Hepatocyte (in vitro differentiated cells): ENCODE results near the gene TNFRSF12A. TPM values are rescaled to one million over a fixed set of nuclear protein-coding genes. Genes with fewer than 3 reads are reported as not detected.

Source experiments
- DNase-seq: peaks from one replicate; pipeline ENCODE4 v3.0.0-alpha.2; 2016; ENCODE audit warnings: low spot score
- H2AFZ ChIP-seq: fragments of 200-600 bp; sonication (generic); 2 replicates; pipeline ENCODE4 v1.6.0; 2016; ENCODE audit warnings: antibody characterized with exemption, mild to moderate bottlenecking
- H3K27ac ChIP-seq: fragments of 200-600 bp; sonication (generic); 2 replicates; pipeline ENCODE4 v1.5.1; 2016; ENCODE audit warnings: mild to moderate bottlenecking
- H3K27me3 ChIP-seq: fragments of 200-600 bp; sonication (generic); 2 replicates; pipeline ENCODE4 v1.6.1; 2016
- H3K36me3 ChIP-seq: fragments of 200-600 bp; sonication (generic); replicated peaks from 2 replicates; pipeline ENCODE4 v1.5.1; 2016; ENCODE audit warnings: low read depth; ENCODE audit not compliant: insufficient read depth
- H3K4me1 ChIP-seq: fragments of 200-600 bp; sonication (generic); 2 replicates; pipeline ENCODE4 v1.5.1; 2016; ENCODE audit warnings: mild to moderate bottlenecking, moderate library complexity; ENCODE audit not compliant: insufficient read depth
- H3K4me2 ChIP-seq: fragments of 200-600 bp; sonication (generic); 2 replicates; pipeline ENCODE4 v1.6.0; 2016
- H3K4me3 ChIP-seq: fragments of 200-600 bp; sonication (generic); 2 replicates; pipeline ENCODE4 v1.5.1; 2016; ENCODE audit warnings: mild to moderate bottlenecking
- H3K79me2 ChIP-seq: fragments of 200-600 bp; sonication (generic); 2 replicates; pipeline ENCODE4 v1.6.0; 2017; ENCODE audit warnings: mild to moderate bottlenecking
- H3K9me2 ChIP-seq: fragments of 200-600 bp; sonication (generic); replicated peaks from 2 replicates; pipeline ENCODE4 v1.6.0; 2017; ENCODE audit warnings: mild to moderate bottlenecking; ENCODE audit not compliant: insufficient read depth
- H3K9me3 ChIP-seq: fragments of 200-600 bp; sonication (generic); 2 replicates; pipeline ENCODE4 v1.5.1; 2016; ENCODE audit warnings: low read depth, mild to moderate bottlenecking
- H4K20me1 ChIP-seq: fragments of 200-600 bp; sonication (generic); 2 replicates; pipeline ENCODE4 v1.6.0; 2016; ENCODE audit warnings: mild to moderate bottlenecking; ENCODE audit not compliant: insufficient read depth, poor library complexity, severe bottlenecking
- EZH2 ChIP-seq: fragments of 200-600 bp; sonication (generic); IDR thresholded peaks from 2 replicates; pipeline ENCODE4 v1.6.1; 2016; ENCODE audit warnings: antibody characterized with exemption, mild to moderate bottlenecking, borderline replicate concordance
- EZH2phosphoT487 ChIP-seq: fragments of 200-600 bp; sonication (generic); IDR thresholded peaks from one replicate; pipeline ENCODE4 v1.6.1; 2018; ENCODE audit warnings: antibody characterized with exemption, mild to moderate bottlenecking, low read depth, moderate library complexity; ENCODE audit not compliant: unreplicated experiment, severe bottlenecking
- WGBS: methylation state at CpG from one replicate; pipeline ENCODE4 v1.1.6; 2016; ENCODE audit warnings: low lambda C conversion rate; ENCODE audit errors: missing lambda C conversion rate; 5-methylcytosine and 5-hydroxymethylcytosine counted together
- polyA plus RNA-seq: library from polyadenylated mRNA; unstranded; fragments of >200 nt; fragmentation: Nextera tagmentation; extraction: Ambion mirVana; gene quantifications from 2 replicates; pipeline ENCODE4 v1.2.1, GENCODE V29; 2016
- total RNA-seq: library from RNA; depleted of rRNA; stranded (reverse); fragments of >200 nt; gene quantifications from 2 replicates; pipeline ENCODE4 v1.2.3, GENCODE V29; 2014
- TF ChIP-seq, protein P1 (sequence below): fragments of 200-600 bp; sonication (generic); IDR thresholded peaks from 2 replicates; pipeline ENCODE4 v1.5.1; 2016; ENCODE audit warnings: antibody characterized with exemption, mild to moderate bottlenecking; ENCODE audit not compliant: poor library complexity

TNFRSF12A gene
- total and polyA plus RNA-seq, 2 experiments from 2014 or later, result 127 to 385 TPM

DNA sequence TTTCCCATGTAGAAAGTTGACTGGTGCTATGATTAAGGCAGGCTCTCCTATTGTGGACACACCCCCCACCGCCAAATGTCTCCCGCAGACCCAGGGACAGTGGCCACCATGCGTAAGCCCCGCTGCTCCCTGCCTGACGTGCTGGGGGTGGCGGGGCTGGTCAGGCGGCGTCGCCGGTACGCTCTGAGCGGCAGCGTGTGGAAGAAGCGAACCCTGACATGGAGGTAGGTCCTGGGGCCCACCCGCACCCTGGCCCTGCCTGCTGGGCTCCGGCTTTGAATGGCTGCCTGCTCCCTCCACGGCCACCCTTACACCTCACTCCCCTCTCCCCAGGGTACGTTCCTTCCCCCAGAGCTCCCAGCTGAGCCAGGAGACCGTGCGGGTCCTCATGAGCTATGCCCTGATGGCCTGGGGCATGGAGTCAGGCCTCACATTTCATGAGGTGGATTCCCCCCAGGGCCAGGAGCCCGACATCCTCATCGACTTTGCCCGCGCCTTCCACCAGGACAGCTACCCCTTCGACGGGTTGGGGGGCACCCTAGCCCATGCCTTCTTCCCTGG lies 29.8 kb downstream of the TNFRSF12A start:
- no peak for DNase-seq
- Histone ChIP-seq H3K27ac (no peak overlapping the region), H4K20me1 (no peaks in the 10 kb centered on the region), H3K9me3 (no peaks in the 10 kb centered on the region), H3K9me2 (no peaks in the 10 kb centered on the region), H3K4me3 (no peak overlapping the region), H3K79me2 (no peaks in the 10 kb centered on the region), H3K36me3 (no peaks in the 10 kb centered on the region), H3K4me2 (no peak overlapping the region), H3K27me3 (peaks cover 57% of the 10 kb centered on the region), H2AFZ (no peak overlapping the region), H3K4me1 (peaks cover 19% of the 10 kb centered on the region)
- 90% methylated on average over 24 of the region's 26 CpGs for WGBS
- TF ChIP-seq EZH2phosphoT487 (no peak), EZH2 (no peak)
- TF ChIP-seq, protein P1, sequence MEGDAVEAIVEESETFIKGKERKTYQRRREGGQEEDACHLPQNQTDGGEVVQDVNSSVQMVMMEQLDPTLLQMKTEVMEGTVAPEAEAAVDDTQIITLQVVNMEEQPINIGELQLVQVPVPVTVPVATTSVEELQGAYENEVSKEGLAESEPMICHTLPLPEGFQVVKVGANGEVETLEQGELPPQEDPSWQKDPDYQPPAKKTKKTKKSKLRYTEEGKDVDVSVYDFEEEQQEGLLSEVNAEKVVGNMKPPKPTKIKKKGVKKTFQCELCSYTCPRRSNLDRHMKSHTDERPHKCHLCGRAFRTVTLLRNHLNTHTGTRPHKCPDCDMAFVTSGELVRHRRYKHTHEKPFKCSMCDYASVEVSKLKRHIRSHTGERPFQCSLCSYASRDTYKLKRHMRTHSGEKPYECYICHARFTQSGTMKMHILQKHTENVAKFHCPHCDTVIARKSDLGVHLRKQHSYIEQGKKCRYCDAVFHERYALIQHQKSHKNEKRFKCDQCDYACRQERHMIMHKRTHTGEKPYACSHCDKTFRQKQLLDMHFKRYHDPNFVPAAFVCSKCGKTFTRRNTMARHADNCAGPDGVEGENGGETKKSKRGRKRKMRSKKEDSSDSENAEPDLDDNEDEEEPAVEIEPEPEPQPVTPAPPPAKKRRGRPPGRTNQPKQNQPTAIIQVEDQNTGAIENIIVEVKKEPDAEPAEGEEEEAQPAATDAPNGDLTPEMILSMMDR, result no peak

DNA sequence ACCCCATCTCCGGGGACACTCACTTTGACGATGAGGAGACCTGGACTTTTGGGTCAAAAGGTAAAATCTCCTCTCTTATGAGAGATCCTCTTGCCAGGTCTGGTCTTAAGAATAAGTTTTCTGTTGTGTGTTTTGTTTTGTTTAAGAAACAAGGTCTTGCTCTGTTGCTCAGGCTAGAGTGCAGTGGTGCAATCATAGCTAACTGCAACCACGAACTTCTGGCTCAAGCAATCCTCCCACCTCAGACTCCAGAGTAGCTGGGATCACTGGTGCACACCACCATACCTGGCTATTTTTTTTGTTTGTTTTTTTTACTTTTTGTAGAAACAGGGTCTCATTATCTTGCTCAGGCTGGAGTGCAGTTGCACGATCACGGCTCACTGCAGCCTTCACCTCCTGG lies 30.3 kb downstream of the TNFRSF12A start:
- Histone ChIP-seq H3K4me2 (no peak overlapping the region), H2AFZ (no peak overlapping the region), H3K9me3 (no peaks in the 10 kb centered on the region), H3K9me2 (no peaks in the 10 kb centered on the region), H3K4me1 (peaks cover 14% of the 10 kb centered on the region), H3K79me2 (no peaks in the 10 kb centered on the region), H3K27me3 (peaks cover 52% of the 10 kb centered on the region), H4K20me1 (no peaks in the 10 kb centered on the region), H3K4me3 (no peak overlapping the region), H3K36me3 (no peaks in the 10 kb centered on the region), H3K27ac (no peak overlapping the region)
- WGBS, result 89% methylated on average over 5 of the region's 5 CpGs
- DNase-seq, result no peak
- no peak for TF ChIP-seq EZH2
- TF ChIP-seq, protein P1, result no peak
- TF ChIP-seq EZH2phosphoT487, result no peak

DNA sequence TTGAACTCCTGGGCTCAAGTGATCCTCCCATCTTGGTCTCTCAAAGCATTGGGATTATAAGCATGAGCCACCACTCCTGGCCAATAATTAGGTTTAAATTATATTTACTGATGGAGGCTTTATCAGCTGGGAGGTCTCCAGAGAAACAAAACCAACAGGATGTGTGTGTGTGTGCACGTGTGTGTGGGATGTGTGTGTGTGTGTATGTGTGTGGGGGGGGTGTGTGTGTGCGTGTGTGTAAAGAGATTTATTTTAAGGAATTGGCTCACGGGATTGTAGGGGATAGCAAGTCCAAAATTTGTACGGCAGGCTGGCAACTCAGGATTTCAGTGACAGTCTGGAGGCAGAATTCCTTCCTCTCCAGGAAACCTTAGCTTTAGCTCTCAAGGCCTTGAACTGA lies 30.8 kb downstream of the TNFRSF12A start:
- Histone ChIP-seq H3K9me2 (no peaks in the 10 kb centered on the region), H3K36me3 (no peaks in the 10 kb centered on the region), H3K27ac (no peak overlapping the region), H2AFZ (no peak overlapping the region), H3K79me2 (no peaks in the 10 kb centered on the region), H4K20me1 (no peaks in the 10 kb centered on the region), H3K9me3 (no peaks in the 10 kb centered on the region), H3K27me3 (peaks cover 47% of the 10 kb centered on the region), H3K4me3 (no peak overlapping the region), H3K4me1 (peaks cover 9% of the 10 kb centered on the region), H3K4me2 (no peak overlapping the region)
- WGBS, result 60% methylated on average over 4 of the region's 4 CpGs
- TF ChIP-seq EZH2phosphoT487 (no peak), EZH2 (no peak)
- TF ChIP-seq, protein P1, result no peak
- DNase-seq, result no peak
